DMS153 treated with DMSO at 0.1 percent for 48 hours (cell line): Measurements from ENCODE around the gene B3GNT3.
"Not testable (repeated sequence)": the region's sequence is repeated elsewhere in the genome, so short reads cannot be mapped to it uniquely, and the experiment has no call there.

Experiments
- DNase-seq: peaks from one replicate; lab custom pipeline; 2025; ENCODE audit not compliant: unreplicated experiment; lab: John Stamatoyannopoulos, UW

Gene B3GNT3

DNA sequence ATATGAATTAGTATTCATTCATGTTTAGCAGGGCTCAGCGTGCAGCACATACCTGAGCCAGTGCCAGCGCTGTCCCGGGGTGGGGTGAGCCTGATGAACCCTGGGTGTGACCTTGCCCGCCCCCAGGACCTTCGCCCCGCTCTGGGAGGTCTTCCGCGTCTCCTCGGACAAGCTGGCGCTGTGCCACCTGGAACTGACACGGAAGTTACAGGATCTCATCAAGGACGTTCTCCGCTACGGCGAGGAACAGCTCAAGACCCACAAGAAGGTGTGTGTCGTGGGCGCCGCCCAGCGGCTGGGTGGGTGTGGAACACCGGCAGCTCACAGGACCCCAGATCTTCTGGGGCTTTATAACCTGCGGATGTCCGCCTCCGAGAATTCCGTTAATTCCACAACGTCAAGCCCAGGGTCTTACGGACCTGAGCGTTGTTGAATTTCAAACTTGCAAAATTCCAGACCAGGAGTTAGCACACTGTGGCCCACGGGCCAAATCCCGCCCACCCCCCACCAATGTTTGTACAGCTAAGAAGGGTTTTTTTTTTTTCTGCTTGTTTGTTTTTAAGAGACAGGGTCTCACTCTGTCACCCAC, 28.3 kb upstream of the B3GNT3 start:
- DNase-seq = peak; percentile 49

DNA sequence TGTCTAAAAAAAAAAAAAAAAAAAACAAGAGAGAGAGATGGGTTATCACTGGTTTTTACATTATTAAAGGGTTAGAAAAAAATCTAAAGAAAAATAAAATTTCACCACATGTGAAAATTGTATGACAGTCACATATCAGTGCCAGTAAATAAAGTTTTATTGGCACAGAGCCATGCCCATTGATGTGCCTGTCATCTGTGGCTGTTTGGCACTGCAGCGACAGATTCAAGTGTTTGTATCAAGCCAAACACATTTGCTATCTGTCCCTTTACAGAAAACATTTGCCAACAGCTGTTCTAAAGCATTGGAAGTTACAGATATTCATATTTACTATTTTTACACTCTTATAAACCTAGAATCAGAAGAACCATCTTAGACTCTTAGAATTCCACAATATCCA, 27.4 kb upstream of the B3GNT3 start:
- DNase-seq = no peak

DNA sequence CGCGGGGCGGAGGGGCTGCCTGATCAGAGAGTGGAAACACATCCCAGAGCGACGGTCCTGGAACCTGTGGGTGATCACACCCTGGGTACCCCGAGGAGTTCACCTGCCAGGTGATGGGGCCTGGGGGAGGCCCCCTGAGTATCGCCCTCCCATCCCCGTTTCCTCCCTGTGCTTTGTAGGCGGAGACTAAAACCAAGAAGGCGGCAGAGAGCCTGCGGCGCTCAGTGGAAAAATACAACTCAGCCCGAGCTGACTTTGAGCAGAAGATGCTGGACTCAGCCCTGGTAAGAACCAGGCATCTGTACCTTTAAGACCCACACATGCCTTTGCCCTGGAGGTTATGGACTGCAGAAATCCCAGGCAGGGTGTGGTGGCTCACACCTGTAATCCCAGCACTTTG, 24.3 kb upstream of the B3GNT3 start:
- no peak for DNase-seq

DNA sequence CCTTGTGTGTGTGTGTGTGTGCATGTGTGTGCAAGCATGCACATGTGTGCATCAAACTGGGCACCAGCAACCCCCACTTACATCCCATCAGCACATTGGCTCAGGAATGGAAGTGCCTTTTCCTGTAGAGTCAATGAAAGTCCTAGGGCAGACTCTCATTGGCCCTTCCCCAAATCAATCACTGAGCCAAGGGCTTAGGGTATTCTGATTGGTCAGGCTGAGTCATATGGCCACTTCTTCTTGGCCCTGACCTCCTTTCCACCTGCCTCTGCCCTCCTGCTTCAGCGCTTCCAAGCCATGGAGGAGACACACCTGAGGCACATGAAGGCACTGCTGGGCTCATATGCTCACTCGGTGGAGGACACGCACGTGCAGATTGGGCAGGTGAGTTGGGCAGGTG, 22.8 kb upstream of the B3GNT3 start:
- no peak for DNase-seq

DNA sequence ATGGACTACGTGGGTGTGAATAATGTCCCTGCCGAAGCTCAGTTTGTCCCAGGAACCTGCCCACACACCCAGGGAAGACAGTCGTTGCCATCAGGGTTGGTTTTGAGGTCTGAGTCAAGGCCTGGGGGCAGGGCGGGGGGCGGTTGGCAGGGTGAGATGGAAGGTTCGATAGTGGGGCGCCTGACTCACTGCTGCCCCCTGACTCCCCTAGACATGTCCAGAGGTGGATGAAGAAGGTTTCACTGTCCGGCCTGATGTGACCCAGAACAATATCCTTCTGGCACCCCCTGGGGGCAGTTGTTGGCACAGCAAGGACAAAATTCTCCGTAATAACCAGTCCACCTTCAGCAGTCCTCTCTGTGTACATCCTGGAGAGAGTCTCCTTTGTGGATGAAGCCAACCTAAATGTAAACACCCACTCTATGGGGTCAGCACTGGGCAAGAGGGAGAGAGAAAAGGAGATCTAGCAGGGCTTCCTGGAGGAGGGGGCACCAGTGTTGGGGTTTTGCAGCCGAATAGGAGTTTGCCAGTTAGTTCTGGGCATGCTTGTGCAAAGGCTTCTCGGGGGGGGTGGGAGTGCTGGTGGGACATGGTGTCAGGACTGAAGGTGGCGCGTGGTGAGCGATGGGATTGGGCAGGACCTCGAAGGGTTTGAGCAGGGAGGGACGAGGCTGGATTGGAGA, 19.6 kb upstream of the B3GNT3 start:
- no peak for DNase-seq

DNA sequence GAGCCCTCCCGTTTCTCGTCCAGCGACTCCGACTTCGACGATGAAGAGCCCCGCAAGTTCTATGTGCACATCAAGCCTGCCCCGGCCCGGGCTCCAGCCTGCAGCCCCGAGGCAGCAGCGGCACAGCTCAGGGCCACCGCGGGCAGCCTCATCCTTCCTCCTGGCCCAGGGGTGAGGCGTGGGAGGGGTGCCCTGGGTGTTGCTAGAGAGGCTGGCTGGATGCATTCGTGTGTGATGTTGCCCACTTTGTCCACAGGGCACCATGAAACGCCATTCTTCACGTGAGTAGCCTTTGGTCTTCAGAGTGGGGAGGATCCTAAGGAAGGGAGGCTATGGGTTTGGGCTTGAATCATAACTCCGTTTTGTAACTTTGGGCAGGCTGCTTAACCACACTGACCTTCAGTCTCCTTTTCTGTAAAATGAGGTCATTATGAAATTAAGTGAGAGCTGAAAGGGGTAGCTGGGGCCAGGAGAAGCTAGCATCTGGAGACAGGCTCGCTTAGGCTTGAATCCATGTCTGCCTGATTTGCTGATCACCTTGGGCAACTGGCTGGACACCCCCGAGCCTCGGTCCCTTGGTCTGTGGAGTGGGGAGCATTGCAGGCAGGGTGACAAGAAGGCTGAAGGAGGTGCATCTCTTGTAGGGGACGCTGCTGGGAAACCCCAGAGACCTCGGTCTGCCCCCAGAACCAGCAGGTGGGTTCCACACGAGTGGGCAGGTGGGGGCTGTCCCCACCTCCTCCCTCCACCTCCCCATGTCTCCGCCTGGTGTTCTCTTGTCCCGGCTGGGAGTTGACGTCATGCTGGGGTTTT, 18.7 kb upstream of the B3GNT3 start:
- DNase-seq = no peak

DNA sequence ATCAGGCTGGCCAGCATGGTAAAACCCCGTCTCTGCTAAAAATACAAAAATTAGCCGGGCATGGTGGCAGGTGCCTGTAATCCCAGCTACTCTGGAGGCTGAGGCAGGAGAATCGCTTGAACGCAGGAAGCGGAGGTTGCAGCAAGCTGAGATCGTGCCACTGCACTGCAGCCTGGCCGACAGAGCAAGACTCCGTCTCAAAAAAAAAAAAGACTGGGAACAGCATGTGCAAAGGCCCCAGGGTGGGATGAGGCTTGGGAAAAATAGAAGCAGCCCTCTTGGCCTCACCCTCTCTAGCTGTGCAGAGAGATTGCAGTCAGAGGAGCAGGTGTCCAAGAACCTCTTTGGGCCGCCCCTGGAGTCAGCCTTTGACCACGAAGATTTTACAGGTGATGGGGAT, 17.1 kb upstream of the B3GNT3 start:
- DNase-seq = not testable (repeated sequence)

DNA sequence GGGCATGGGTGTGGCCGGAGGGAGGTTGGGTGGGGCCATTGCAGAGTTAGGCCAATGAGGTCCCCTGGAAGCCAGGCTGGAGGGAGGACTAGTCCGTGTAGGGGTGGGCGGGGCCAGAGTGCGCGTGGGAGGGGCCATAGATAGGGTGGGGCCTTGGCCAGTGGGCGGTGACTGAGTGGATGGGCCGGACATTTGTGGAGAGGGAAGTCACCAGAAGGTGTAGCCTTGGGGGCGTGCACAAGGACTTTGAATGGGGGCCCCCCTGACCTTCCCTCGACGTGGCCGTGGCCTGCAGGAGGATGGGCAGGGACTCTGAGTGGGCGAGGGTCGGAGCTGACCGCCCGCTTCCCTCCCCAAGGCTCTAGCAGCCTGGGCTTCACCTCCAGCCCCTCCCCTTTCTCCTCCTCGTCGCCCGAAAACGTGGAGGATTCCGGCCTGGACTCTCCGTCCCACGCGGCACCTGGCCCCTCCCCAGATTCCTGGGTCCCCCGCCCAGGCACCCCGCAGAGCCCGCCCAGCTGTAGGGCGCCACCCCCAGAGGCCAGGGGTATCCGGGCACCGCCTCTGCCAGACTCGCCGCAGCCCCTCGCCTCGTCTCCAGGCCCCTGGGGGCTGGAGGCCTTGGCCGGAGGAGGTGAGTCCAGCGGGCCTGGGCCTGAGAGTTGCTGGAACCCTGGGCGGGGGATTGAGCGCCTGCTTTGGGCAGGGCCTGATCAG, 16.5 kb upstream of the B3GNT3 start:
- DNase-seq = peak; percentile 62

DNA sequence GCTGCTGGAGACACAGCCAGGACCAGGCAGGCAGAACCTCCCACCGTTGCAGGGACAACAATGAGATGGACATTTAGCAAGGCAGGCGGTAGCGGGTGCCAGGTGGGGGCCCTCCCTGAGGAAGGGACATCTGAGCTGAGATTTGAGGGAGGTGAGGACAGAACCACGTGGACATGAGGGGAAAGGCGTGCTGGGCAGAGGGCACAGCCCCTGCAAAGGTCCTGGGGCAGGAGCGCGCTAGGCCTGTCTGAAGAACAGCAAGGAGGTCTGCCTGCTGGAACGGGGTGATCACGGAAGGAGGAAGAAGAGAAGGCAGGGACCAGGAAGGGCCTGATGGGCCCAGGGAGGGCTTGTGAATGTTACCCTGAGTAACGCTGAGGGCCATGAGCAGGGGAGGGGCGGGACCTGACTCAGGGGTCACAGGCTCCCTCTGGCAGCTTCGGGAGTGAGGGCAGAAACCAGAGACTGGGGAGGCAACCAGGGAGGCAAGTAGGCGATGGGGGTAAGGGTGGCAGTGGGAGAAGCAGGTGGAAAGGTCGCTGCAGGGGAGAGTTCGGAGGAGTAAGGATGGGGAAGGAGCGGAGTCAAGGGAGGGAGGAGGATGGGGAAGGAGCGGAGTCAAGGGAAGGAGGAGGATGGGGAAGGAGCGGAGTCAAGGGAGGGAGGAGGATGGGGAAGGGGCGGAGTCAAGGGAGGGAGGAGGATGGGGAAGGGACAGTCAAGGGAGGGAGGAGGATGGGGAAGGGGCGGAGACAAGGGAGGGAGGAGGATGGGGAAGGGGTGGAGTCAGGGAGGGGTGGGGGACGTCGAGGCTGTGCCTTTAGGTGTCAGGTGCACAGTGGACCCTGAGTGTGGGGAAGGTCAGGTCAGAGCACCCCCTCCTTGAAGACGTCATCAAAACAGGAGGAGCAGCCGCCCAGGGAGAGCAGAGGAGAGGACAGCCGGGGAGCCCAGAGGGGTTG, 15.7 kb upstream of the B3GNT3 start:
- DNase-seq = no peak

DNA sequence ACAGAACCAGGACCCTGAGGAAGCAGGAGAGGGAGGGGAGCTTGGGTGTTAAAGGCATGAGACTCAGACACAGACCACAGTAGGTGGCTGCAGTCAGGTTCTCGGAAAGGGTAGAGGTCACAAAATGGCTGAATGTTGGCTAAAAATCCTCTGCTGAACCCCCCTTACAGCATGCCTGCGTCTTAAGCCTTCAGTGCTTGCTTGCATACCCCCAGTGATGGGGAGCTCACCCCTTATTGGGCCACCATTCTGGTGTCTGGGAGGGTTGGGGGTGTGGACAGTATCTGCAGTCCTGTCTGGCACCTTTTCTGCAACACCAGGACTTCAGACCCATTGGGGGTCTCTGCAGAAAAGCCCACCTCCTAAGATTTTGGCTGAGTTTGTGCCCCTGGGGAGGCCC, 14.2 kb upstream of the B3GNT3 start:
- no peak for DNase-seq

DNA sequence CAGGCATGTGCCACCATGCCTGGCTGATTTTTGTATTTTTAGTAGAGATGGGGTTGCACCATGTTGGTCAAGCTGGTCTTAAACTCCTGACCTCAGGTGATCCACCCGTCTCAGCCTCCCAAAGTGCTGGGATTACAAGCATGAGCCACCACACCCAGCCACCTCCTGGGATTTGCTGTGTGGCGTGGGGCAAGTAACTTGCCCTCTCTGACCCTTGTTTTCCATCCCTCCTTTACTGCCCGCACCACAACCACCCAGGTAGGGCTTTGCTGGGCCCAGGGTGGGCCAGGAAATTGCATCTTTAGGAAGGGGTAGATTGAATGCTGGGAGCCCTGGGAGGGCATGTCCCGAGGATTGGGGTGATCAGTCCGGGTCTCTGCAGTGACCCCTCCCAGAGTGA, 11.2 kb upstream of the B3GNT3 start:
- not testable (repeated sequence) for DNase-seq

DNA sequence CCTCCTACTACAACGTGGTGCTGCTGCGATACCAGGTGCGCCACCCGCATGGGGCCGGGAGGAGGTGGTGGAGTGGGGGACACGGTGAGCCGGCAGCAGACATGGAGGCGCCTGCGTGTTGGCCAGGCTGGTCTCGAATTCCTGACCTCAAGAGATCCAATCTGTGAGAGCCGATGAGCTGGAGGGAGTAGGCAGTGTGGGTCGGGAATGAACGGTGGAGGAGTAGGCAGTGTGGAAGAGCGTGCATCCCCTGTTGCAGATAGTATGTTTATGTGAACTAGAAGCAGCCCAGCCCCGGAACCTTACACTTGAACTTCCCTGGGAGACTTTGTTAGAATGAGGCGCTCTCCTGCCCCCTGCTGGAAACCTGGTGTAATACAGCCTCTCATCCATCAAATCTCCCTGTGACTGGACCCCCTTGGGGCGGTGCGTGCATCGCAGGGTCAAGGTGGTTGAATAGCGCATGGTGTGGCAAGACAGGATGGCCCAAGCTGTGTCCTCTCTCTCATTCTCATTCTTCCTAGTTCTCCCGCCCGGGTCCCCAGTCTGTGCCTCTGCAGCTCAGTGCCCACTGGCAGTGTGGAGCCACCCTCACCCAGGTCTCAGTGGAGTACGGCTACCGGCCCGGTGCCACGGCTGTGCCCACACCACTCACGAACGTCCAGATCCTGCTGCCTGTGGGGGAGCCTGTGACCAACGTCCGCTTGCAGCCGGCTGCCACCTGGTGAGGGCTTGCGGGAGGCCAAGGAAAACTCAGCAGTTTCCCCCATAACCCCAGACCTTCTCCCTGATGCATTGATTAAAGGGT, 10.5 kb upstream of the B3GNT3 start:
- peak; percentile 64 for DNase-seq

DNA sequence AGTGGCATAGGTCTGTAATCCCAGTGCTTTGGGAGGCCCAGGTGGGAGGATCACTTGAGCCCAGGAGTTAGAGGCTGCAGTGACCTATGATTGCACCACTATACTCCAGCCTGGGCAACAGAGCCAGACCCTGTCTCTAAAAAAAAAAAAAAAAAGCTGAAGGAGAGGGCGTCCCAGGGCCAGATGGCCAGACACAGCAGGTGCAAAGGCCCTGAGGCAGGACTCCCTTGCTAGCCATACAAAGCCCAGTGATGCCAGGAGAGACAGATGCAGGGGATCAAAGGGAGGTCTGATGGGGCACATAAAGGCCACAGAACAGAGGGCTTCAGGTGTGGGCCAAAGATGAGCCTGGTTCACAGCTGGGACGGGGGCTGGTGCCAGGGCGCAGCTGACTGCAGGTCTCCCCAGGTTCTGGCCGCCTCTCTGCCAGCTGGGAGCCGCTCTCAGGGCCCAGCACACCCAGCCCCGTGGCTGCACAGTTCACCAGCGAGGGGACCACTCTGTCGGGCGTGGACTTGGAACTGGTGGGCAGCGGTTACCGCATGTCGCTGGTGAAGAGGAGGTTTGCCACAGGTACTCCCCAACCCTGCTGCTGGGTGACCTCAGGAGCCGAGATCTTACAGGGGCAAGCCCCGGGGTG, 7.5 kb upstream of the B3GNT3 start:
- DNase-seq = no peak

DNA sequence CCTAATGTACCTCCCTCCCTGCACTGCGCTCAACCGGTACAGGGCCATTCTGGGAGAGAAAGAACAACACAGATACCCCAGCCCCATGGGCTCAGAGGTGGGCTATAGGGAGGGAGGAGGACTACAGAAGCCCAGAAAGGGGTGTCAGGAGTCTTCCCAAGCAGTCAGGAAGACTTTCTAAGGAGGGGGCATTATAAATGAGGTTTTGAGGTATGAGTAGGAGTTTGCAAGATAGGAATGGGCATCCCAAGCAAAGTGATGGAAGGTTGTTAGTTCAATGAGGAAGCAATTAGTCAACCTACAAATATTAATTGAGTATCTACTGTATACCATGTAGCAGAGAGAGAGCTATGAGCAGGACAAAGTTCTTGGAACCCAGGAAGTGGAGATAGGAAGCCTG, 6.3 kb upstream of the B3GNT3 start:
- DNase-seq = no peak

DNA sequence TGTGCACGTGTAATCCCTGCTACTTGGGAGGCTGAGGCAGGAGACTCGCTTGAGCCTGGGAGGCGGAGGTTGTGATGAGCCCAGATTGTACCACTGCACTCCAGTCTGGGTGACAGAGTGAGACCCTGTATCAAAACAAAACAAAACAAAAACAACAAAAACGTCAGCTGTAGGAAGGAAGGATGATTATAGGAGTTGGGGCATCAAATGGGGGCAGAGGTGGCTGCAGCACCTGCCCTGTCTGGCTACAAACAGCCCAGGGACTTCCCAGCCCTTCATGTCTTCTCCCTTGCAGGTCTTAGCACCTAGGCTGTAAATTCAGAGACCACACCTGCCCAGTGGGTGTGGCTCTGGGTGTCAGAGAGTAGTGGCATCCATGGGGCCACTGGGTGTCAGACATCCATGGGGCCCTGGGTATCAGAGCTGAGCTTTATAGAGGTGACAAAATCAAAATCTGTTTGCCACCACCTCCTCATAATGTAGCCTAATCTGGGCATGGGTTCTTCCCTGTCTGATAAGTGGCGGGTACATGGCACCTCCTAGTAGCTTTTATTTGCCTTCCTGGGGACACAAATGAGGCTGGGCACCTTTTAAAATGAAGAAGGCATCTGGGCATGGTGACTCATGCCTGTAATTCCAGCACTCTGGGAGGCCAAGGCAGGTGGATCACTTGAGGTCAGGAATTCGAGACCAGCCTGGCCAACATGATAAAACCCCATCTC, 4.7 kb upstream of the B3GNT3 start:
- DNase-seq = no peak

DNA sequence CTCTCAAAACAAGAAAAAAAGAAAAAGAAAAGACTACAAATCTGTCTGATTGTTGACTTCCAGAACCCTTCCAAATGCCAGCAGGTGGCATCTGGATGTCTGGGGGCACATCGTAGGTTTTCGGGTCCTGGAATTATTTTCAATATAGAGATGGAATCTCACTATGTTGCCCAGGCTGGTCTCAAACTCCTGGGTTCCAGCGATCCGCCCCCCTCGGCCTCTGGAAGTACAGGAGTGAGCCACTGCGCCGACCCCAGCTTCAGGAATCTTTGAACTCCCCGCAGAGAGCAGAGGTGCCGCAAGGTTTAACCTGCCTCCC, 567 bp upstream of the B3GNT3 start:
- no peak for DNase-seq

DNA sequence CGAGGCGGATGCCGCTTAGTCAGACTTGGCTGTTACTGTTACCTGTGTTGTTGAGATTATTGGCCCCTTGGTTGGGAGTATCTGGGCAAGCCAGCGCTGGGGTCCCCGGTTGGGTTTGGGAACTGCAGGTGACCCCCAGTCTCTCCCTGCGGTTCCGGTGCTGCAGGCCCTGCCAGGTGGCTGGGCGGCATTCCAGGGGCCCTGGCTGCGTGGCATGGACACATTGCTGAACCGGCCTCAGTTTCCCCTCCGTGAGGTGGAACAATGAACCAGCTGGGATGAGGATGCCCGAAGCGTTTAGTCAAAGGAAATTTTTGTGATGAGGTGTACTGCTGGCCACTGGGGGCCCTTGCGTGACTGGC, 538 bp downstream of the B3GNT3 start:
- DNase-seq = no peak

DNA sequence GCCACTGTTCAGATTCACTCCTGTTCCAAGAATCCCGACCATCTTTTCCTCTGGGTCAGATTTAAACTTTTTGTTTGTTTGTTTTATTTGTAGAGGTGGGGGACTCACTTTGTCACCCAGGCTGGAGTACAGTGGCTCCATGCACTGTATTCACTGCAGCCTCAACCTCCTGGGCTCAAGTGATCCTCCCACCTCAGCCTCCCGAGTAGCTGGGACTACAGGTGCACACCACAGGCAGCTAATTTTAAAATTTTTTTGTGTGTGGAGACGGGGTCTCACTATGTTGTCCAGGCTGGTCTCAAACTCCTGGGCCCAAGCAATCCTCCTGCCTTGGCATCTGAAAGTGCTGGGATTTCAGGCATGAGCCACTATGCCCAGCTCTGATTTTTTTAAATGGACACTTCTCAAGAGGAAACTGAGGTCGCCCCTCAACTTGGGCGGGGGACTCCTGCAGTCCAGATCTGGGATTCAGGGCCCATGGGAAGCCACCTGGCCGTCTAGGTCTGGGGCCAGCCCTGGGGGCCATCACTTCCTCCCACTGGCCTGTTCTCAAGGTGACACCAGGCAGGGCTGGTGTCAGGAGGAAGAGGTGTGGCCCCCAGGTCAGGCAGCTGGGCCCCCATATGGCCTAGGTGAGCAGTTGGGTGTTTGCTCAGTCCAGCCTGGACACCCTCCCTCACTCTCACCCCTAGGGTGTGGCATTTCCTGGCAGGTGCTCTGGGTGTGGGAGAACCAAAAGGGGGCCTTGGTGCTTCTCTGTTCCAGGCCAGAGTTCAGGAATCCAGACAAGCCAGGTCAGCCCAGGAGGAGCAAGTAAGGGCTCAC, 1.3 kb downstream of the B3GNT3 start:
- no peak for DNase-seq
